Pericardium fibroblast (primary cell): ENCODE measurements around the gene OLA1. TPM values are rescaled to one million over a fixed set of nuclear protein-coding genes. Genes with fewer than 3 reads are reported as not detected.

ENCODE experiments used
- total RNA-seq: library from RNA; depleted of rRNA; stranded (reverse); fragments of >200 nt; gene quantifications from 2 replicates; pipeline ENCODE4 v1.2.3, GENCODE V29; 2015

Gene OLA1
- total RNA-seq: 58.4 and 59.4 TPM in 2 replicates

DNA sequence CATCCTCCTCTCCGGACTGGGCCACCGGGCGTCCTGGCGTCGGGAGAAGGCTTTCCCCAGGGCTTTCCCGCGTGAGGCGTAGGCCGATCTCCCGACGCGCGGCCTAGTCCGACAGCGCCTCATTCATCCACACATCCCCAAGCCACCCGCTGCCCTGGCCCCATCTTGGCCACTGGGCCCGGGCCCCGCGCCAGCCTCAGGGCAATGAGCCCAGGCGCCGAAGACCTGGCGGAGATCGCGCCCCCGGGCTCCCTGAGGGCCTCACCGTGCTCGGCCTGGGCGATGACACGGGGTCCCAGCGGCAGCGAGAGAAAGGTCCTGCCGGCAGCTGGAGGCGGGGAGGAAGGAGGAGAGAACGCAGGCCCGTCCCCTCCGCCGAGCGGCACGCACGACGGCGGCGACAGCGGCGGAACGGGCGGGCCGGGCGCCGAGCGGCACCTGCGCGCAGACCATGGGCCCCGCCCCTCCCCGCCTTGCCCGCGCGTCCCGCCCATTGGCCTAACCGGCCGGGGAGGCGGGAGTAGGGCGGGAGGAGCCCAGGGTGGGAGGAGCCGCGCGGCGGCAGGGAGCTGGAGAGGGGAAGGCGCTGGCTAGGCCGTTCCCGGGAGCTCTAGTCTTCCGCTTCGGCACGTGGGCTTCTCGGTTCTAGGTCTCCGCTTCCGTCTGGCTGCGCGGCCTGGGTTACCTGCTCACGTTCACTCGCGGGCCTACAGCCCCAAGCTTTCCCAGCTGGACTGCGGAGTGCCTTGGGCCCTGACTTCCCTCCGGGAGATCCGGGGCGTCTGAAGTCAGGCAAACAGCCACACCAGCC is at the start of gene OLA1:
Gene OLA1 (minus strand): TSS at position 346 of the 811 bp plus-strand sequence. CDS start 1,717 bp downstream, outside the sequence.

Other genes starting within 250 kb of the OLA1 start
- not detected in 2 replicates for gene SP9, start 86.4 kb upstream of the OLA1 start, total RNA-seq
- 9.4 and 9.9 TPM in 2 replicates for gene SCRN3, start 147.2 kb upstream of the OLA1 start, total RNA-seq
- gene GPR155, start 238.5 kb upstream of the OLA1 start, total RNA-seq: 1.2 and 3.4 TPM in 2 replicates